ENCODE results near the gene ZNF407.

ZNF407 gene

GRCh38 chr18:74702950-74703349 is 105.3 kb downstream of the ZNF407 start (continued):
- TF ChIP-seq, protein P1, sequence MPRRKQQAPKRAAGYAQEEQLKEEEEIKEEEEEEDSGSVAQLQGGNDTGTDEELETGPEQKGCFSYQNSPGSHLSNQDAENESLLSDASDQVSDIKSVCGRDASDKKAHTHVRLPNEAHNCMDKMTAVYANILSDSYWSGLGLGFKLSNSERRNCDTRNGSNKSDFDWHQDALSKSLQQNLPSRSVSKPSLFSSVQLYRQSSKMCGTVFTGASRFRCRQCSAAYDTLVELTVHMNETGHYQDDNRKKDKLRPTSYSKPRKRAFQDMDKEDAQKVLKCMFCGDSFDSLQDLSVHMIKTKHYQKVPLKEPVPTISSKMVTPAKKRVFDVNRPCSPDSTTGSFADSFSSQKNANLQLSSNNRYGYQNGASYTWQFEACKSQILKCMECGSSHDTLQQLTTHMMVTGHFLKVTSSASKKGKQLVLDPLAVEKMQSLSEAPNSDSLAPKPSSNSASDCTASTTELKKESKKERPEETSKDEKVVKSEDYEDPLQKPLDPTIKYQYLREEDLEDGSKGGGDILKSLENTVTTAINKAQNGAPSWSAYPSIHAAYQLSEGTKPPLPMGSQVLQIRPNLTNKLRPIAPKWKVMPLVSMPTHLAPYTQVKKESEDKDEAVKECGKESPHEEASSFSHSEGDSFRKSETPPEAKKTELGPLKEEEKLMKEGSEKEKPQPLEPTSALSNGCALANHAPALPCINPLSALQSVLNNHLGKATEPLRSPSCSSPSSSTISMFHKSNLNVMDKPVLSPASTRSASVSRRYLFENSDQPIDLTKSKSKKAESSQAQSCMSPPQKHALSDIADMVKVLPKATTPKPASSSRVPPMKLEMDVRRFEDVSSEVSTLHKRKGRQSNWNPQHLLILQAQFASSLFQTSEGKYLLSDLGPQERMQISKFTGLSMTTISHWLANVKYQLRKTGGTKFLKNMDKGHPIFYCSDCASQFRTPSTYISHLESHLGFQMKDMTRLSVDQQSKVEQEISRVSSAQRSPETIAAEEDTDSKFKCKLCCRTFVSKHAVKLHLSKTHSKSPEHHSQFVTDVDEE (CRISPR knock-in tag; IDR thresholded peaks at IDR 0.05), result no peak

DNA sequence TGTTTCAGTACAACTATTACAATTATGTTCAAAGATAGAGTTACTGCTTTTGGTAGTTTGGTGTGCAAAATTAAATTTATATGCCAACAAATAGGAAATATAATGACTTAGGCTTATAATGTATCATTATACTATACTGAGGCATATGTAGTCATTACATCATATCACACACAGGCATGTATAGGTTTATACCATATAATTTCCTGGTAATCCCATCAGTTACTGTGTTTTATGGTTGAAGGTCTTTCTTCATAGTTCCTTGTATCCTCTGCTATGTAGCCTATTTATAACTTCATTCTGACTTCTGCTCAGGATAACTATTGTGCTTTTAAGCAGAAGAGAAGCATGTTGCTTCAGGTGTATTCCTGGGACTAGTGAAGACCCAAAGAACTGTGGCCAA is 110.5 kb downstream of the ZNF407 start:
- ATAC-seq, result no peak

DNA sequence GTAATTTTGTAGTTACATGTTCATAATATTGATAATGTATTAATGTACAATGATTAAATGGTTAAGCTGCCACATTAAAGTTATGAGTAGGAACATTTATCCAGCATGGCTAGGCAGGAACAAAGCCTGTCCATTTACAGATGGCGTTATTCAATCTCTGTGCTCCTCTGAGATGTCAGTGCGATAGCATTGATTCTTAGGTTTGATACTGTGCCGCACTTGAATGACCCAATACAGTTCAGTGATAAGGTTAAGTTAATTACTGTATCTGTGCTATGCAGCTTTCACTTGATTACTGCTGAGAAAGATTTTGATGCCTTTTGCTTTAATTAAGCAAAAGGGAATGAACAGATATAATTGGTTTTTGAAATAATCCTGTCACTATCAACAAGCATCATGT is 111.8 kb downstream of the ZNF407 start:
- TF ChIP-seq RARB (CRISPR knock-in tag; IDR thresholded peaks at IDR 0.05), result no peak
- TF ChIP-seq, protein P1 (CRISPR knock-in tag; IDR thresholded peaks at IDR 0.05), result peak; percentile 34; the same call in 1 of the 2 replicates
- no peak for ATAC-seq

More for the DNA sequence above, 110.5 kb downstream of the ZNF407 start:
- TF ChIP-seq SNAI2 (CRISPR knock-in tag; IDR thresholded peaks at IDR 0.05) (no peak), ARNTL (CRISPR knock-in tag; IDR thresholded peaks at IDR 0.05; ENCODE audit: borderline replicate concordance, low read depth) (no peak), ZFP3 (CRISPR knock-in tag; IDR thresholded peaks at IDR 0.05) (no peak), PATZ1 (CRISPR knock-in tag; IDR thresholded peaks at IDR 0.05; ENCODE audit: borderline replicate concordance) (no peak), TOX (CRISPR knock-in tag; IDR thresholded peaks at IDR 0.05; ENCODE audit: borderline replicate concordance) (no peak), CSDC2 (CRISPR knock-in tag; IDR thresholded peaks at IDR 0.05) (no peak), ZNF8 (CRISPR knock-in tag; IDR thresholded peaks at IDR 0.05) (no peak), ZFP30 (CRISPR knock-in tag; IDR thresholded peaks at IDR 0.05) (no peak), BACH2 (CRISPR knock-in tag; IDR thresholded peaks at IDR 0.05; ENCODE audit: borderline replicate concordance) (no peak), GLIS3 (CRISPR knock-in tag; IDR thresholded peaks at IDR 0.05) (no peak), ZNF565 (CRISPR knock-in tag; conservative IDR thresholded peaks at IDR 0.05; ENCODE audit: low read depth) (no peak), ESRRG (CRISPR knock-in tag; IDR thresholded peaks at IDR 0.05) (no peak), PPARA (CRISPR knock-in tag; IDR thresholded peaks at IDR 0.05; ENCODE audit: borderline replicate concordance) (no peak), OSR1 (CRISPR knock-in tag; IDR thresholded peaks at IDR 0.05) (no peak)
- TF ChIP-seq, protein P2, sequence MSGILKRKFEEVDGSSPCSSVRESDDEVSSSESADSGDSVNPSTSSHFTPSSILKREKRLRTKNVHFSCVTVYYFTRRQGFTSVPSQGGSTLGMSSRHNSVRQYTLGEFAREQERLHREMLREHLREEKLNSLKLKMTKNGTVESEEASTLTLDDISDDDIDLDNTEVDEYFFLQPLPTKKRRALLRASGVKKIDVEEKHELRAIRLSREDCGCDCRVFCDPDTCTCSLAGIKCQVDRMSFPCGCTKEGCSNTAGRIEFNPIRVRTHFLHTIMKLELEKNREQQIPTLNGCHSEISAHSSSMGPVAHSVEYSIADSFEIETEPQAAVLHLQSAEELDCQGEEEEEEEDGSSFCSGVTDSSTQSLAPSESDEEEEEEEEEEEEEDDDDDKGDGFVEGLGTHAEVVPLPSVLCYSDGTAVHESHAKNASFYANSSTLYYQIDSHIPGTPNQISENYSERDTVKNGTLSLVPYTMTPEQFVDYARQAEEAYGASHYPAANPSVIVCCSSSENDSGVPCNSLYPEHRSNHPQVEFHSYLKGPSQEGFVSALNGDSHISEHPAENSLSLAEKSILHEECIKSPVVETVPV (CRISPR knock-in tag; IDR thresholded peaks at IDR 0.05), result no peak
- TF ChIP-seq, protein P1 (CRISPR knock-in tag; IDR thresholded peaks at IDR 0.05), result no peak
